Lower leg skin (tissue), 3 donors: ENCODE measurements around the gene DDO.

Experiments
- POLR2A ChIP-seq, 2 donors: fragments of 450-650 bp; IDR thresholded peaks; one replicate each; pipeline ENCODE4 v1.6.1; 2016 to 2017; ENCODE audit warnings: antibody characterized with exemption in 2 of 2, mild to moderate bottlenecking in 1 of 2, moderate library complexity in 1 of 2
- TF ChIP-seq, protein P1 (sequence below), 3 donors: fragments of 450-650 bp; IDR thresholded peaks; one replicate each; pipeline ENCODE4 v1.5.1; 2016; ENCODE audit warnings: antibody characterized with exemption in 3 of 3, mild to moderate bottlenecking in 3 of 3, moderate library complexity in 2 of 3

DNA sequence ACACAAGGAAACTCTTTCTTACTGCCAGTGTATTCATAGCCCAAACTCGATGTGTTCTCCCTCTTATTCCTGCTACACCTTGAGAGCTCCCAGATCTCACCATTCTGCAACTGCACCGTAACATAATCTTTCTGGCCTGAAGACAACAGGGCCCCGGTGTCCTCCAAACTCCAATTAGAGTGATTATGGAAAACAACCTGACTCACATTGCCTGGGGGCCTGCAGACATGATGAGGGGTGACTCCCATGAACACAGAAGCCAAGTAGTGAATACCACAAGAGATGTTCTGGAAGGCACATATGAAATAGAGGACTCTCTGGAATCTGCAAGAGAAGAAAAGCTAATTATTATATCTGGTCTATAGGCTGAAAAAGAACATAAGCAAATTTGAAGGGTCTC is 41.3 kb upstream of the DDO start:
- TF ChIP-seq POLR2A (IDR thresholded peaks at IDR 0.05) = no peak
- TF ChIP-seq, protein P1, sequence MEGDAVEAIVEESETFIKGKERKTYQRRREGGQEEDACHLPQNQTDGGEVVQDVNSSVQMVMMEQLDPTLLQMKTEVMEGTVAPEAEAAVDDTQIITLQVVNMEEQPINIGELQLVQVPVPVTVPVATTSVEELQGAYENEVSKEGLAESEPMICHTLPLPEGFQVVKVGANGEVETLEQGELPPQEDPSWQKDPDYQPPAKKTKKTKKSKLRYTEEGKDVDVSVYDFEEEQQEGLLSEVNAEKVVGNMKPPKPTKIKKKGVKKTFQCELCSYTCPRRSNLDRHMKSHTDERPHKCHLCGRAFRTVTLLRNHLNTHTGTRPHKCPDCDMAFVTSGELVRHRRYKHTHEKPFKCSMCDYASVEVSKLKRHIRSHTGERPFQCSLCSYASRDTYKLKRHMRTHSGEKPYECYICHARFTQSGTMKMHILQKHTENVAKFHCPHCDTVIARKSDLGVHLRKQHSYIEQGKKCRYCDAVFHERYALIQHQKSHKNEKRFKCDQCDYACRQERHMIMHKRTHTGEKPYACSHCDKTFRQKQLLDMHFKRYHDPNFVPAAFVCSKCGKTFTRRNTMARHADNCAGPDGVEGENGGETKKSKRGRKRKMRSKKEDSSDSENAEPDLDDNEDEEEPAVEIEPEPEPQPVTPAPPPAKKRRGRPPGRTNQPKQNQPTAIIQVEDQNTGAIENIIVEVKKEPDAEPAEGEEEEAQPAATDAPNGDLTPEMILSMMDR (IDR thresholded peaks at IDR 0.05) = no peak
